NCI-H510A (cell line): ENCODE data around the gene RFTN2.
"Not testable (repeated sequence)": the region's sequence is repeated elsewhere in the genome, so short reads cannot be mapped to it uniquely, and the experiment has no call there.

Experiments
- DNase-seq: peaks from one replicate; lab custom pipeline; 2025; lab: John Stamatoyannopoulos, UW

Gene RFTN2

DNA sequence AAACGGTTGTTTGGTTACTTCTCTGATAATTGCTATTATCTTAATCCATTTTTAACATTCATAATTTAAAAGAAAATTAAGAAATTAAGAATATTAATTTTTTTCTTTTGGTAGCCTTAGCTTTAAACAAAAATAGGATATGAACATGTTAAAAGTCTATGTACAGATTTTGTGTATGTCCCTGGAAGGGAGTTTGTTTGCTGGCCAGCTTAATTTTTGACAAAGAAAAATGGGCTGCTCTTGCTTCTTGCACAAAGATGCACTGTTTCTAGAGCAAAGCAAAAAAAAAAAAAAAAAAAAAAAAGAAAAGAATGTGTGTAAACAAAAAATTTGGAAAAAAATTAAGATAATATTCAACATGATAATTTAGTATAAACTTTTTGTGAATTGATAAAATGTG is 1.3 kb downstream of the RFTN2 start:
- no peak for DNase-seq

DNA sequence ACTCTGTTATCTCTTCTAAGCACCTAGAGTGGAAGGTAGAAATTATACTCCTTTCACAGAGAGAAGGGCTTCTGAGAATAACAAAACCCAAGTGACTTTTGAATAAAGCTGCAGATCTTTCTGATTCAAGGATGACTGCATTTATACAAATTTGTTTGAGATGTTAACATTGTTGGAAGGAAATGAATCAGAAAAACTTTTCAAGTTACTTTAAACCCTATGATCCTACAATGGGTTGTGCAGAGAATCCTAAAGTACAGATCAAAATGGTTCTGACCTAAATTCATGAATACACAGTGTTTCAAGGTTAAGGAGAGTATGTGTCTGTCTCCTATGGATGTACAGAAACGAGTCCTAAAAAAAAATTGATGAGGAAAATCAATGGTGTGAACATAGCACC is 1.8 kb downstream of the RFTN2 start:
- DNase-seq: no peak

DNA sequence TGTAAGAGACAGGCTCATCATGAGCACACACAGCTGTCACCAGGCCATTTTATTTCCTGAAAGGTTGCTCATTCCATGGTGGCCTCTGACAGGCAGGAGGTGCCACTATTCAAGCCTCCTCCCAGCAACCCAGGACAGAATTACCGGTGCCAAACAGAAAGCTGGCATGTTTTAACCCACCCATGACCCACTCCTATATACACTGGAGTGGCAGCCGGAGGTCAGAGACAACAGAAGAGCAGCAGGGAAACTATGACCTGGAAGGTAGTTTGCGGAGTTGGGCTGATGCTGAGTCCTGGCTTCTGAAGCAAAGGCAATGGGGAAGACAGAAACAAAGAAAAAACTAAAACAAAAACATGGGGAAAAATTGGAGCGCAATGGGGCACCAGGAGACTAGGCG is 2.3 kb downstream of the RFTN2 start:
- no peak for DNase-seq

DNA sequence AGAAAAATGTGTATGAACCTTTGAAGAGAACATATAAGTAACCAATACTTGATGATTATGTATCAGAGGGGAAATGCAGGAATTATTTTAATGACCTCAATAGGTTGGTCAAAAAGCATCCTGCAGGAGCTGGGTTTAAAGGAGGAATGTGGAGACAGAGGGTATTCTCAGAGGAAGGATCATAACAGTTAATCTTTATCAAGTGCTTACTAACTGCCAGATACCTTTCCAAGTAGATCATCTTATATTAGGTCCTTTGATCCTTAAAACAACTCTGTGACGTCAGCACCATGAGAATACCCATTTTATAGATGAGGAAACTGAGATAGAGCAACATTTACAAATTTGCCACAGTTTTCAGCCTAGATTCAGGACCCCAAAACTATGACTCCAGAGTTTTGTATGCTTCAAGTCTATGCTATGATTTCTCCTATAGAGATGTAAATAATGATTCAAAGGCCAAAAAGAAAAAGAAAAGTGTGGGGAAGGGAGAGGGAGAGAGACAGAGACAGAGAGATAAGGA is 3.0 kb downstream of the RFTN2 start:
- no peak for DNase-seq

DNA sequence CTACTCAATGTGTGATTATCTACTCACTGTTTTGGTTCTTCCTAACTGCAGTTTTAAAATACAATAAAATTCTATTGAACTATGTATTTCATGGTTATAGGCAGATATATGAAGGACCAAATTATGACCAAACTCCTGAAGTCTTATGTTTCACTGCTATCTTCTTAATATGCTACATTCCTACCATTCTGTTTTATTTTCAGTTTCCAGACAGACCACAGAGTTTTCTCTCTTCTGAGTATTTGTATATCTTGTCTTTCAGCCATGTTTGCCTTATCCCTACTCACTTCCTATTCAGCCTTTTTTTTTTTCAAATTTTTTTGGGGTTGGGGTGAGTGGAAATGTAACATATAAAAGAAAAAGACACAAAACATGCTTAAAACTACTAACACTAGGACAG is 6.3 kb downstream of the RFTN2 start:
- DNase-seq: no peak

DNA sequence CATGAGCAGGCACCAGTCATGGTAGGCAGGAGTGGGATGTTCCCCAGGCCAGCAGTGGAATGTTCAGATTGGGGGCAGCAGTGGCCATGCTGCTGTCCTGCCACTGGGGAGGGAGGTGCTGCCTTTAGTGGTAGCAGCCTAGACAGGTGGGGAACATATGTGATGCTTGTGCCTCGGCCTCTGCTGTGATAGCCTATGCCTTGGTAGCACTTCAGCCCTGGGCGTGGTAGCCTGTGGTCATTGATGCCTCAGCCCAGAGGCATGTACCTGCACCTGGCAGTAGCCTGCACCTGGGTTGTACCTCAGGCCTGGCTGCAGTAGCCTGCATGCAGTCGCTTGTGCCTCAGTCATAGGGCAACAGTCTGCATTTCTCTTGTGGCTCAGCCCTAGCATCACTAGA is 7.1 kb downstream of the RFTN2 start:
- no peak for DNase-seq

DNA sequence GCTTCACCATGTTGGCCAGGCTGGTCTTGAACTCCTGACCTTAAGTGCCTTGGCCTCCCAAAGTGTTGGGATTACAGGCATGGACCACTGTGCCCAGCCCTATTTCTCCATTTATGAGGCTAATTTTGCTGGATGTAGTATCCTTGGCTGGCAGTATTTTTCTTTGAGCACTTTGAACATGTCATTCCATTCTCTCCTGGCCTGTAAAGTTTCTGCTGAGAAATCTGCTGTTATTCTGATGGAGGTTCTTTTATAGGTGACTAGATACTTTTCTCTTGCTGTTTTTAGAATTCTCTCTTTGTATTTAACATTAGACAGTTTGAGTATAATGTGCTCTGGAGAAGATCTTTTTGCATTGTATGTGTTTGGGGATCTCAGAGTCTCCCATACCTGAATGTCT is 9.1 kb downstream of the RFTN2 start:
- no peak for DNase-seq

DNA sequence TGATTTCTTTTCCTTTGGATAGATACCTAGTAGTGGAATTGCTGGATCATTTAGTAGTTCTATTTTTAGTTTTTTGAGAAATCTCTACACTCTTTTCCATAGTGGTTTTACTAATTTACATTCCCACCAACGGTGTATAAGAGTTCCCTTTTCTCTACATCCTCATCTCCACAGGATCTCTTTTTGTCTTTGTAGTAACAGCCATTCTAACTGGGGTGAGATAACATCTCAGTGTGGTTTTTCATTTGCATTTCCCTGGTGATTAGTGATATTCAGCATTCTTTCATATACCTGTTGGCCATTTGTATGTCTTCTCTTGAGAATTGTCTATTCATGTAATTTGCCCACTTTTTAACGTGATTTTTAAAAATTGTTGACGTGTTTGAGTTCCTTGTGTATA is 13.8 kb downstream of the RFTN2 start:
- no peak for DNase-seq

DNA sequence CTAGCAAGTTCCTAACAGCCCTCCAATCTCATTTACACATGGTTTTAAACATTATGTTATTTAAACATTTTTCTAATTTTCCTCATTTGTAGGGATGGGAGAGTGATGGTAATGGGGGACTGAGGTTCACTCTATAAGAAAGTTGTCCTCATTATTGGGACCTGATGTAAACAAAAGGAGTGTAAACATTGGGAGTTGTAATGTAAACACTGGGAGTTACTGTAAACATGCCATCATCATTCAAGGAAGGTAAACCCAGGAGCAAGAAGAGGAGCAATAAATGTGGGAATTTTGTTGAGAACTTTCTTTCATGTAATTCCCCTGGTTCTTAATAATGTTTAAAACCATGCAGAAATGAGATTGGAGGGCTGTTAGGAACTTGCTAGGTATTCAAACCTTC is 17.8 kb downstream of the RFTN2 start:
- no peak for DNase-seq

DNA sequence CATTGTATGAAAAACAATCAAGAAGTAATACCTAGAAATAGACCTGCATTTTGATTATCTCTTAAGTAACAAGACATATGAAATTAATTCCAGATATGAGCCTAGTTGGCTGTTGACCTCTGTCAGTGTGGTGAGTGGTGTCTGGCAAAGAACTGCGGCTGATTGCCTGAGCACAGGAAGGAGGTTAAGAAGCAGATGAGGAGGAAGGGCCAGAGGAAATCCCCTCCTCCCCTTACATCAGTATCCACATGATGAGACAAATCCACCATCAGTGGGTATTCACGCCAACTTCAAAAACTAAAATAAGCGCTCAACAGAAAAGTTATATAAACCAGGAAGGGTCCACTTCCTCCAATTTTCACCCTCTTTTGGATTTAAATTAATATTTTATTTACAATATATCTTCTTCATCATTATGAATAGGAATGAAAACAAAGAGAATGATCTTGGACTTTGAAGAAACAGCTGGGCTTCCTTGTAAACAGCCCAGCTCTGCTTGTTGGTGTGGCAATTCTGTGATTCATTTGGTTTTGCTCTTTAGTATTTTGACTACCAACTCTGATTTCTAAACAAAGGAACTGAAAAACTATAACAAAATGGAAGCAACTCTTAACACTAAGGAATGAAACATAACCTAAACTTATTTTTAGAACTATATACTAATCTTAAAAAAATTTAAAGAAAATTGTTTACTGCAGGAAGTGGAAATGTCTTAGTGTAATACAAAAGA is 27.3 kb downstream of the RFTN2 start:
- no peak for DNase-seq

DNA sequence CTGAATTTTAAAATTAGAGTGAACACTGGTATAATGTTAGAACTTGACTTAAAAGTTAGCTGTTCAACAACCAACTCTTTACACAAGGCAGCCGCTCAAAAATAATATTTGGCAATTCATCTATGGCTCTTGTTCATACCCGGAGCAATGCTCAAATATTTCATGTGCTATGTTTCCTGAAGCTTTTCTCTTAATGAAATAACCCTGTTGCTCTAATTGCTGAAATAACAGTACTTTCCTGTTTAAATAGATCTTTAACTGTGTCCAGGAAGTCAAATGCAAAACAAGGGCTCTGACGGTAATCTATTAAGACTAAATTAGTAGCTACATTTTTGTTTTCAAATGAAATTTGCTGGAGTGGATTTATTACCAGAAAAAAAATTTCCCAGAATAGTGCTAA is 33.7 kb downstream of the RFTN2 start:
- no peak for DNase-seq

DNA sequence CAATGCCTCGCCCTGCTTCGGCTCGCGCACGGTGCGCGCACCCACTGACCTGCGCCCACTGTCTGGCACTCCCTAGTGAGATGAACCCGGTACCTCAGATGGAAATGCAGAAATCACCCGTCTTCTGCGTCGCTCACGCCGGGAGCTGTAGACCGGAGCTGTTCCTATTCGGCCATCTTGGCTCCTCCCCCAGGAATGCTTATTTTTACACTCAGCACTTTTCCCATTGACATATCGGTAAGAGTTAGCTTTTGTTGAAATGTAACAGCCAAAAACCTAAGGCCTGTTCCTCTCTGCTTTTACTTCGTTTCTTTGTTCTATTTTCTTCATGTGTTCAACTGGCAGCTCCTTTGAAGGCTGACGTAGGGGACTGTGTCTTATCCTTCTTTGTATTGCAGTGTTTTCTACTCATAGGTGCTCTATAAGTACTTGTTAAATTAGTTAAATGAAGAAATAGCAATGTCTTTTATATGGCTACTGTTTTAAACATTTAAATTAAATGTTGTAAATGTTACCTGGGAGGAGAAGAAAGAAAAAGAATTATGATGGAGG is 34.7 kb downstream of the RFTN2 start:
- DNase-seq: not testable (repeated sequence)

DNA sequence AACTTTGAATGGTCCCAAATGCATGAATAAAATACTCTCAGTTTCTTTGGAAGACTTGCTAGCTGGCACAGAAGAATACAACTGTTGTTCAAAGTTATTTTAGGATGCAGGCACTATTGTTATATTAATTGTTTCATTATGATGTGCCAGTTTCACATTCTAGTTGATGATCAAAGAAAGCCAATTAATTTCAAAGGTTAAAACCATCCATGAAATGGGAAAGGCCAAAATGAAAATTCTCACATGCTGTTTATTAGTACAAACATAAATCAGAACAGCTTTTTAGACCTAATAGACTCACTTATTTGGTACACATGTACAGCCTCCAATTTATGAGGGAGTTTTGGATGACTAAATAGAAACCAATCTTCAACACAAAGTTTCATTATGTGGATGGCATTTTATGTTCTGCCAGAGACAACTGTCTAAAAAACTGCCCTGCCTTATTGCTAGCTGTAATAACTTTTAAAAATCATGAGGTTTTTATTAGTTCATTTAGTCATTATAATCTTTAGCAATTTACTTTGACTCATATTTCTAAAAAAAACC is 42.2 kb downstream of the RFTN2 start:
- no peak for DNase-seq

DNA sequence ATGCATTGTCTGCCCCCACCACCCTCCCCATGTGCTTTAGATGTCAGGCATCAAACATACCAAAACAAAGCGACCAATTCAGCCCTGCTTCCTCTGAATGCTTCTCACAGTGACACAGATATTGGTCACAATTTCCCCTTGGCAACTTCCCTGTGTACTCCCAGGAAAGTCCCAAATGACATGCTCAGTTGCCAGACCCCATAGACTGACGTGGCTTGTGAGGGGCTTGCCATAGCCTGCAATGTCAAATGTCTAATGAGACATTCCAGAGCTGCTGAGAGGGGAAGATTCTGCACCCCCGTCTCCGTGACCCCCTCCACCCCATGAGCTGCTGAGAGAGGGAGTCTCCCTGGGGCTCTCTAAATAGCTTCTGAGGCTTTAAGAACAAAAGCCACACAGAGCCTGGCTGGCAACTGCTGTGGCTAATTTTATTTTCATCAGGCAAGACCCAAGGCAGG is 47.3 kb downstream of the RFTN2 start:
- no peak for DNase-seq

DNA sequence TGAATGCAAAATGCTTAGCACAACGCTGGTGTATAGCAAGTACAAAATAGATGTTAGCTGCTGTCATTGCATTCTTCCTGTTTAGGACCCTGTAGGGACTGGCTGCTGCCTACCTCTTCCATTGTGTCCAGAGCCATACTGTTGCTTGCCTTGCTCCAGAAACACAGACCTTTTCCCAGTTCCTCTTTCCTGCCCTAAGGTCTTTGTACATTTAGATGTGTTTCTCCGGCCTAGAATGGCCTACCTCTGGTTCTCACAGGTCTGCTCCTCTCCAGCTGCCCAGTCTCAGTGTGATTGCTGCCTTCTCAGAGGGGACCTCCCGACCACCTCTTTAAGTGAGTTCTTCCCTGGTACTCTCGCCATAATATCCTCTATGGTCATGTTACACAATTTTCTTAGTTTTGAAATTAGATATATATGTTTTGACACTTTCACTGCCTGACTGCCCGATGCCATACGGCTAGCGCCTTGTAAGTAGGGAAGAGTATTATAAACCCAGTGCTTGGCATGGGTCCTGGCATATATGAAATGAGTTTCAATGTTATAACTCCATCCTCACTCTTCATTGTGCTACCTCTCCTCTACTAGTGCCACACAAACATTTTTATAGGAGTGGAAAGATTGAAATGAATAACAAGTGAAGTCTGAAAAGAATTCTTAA is 48.3 kb downstream of the RFTN2 start:
- no peak for DNase-seq

DNA sequence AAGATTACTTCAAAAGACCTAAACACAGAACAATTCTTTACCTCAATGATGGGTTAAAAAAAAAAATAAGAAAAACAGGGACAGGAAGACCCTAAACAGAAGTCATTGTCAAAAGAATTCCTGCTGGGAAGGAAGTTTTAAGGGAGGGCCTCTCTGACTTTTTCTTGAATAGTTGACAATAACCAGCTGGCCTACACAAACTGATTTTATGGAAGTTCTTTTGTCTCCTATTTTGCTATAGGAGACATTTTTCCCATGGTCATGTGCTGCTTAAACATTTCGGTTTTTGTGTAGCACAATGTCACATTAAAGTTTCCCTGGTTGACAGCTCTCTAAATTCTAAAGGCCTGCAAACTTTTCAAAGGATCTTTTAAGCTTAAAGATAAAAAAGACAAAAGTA is 55.3 kb downstream of the RFTN2 start:
- no peak for DNase-seq

DNA sequence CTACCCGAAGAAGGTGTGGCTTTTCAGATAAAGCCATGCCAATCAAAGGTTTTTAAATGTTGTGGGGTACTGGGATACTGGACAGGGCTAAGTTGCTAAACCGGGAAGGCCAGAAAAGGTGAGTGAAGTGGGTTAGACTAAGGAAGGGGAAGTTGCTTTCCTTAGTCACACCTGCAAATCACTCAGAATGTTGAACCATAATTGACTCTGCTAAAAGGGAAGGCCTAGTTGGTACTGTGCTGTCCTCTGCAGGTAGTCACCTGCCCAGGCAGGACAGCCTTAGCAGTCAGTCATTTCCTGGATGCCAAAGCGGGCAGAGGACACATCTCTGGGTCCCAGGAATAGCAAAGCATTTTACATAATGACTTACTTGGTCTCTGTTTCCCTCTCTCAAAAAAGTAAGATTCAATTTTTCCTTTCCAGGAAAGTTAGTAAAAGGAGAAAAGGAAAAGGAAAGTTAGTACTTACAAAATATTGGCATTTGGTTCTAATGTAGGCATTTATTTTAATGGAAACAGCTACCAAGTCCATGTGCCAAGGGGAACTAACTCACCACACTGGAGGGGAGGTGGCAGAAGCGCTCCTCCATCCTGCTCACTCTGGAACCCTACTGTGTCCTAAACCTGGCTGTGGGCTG is 60.3 kb downstream of the RFTN2 start:
- peak; percentile 61 for DNase-seq

DNA sequence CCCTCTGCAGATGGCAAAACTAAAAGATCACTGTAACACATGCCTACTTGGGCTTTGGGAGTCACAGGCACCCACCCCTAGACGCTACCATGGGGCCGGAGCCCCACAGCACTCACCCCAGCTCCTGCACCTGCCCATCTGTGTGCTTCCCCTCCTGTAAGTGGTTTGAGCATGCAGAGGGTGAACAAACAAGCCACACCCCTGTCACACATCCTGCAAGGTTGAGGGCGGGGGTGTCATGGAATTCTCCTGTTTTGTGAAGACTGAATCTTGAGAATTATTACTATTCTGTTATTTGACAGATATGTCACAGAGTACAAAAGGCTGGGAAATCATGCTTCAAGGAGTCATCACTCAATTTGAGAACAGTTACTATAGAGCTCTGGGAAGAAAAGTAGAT is 60.9 kb downstream of the RFTN2 start:
- DNase-seq: peak; percentile 52

DNA sequence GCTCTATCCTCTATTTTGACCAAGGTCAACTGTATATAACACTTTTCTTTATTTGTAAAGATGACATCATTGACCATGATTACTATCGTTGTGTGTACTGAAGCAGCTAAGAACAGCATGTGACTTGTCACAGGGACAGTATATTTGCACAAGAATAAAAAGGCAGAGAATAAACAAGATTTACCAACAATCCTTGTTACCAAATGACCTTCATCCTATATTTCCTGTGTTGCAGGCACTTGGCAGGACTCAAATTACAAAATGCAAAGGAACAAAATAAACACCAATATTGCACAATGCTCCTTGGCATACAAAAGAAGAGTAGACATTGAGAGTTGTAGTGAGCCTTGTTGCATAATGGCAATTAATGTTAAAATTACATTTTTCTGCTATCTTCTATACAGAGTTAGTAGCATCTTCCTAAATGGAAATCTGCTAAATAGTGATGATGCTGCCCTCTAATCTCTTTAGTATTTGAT is 61.8 kb downstream of the RFTN2 start:
- DNase-seq: peak; percentile 66

DNA sequence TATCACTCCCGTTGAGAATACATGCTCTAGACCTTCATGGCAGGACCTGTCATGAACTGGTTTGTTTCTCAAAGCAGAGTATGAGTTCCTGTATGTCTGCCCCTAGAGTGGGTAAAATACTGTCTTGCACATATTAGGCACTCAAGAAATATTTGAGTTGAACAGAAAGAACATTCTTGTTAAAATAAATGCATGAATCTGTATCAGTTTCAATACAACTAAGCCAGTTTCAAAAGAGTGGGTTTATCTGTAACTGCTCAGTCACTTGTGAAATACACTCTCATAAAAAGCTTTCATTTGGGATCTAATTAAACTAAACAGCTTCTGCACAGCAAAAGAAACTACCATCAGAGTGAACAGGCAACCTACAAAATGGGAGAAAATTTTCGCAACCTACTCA is 69.2 kb downstream of the RFTN2 start:
- no peak for DNase-seq

DNA sequence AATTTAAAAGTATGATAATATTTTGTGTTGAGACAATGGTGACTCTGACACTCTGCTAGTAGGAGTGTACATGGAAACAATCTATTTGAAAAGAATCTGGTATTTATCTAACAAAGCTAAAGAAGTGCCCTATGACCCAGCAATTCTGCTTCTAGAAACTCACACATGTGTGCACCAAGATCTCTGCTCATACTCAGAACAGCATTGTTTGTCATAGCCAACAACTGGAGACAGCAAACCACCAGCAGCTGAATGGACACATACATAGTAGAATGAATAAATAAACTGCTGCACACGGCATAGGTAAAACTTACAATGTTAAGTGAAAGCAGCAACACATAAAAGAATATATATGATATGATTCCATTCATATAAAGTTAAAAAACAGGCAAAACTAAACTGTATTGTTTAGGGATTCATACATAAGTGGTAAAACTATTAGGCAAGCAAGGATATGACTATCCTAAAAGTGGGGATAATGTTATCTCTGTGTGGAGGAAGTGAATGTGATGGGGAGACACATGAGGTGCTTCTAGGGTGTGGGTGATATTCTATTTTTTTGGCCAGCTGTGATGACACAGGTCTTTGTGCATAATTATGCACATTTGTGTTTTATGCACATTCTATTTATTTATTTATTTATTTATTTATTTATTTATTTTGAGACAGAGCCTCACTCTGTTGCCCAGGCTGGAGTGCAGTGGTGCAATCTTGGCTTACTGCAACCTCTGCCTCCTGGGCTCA is 71.1 kb downstream of the RFTN2 start:
- DNase-seq: no peak

DNA sequence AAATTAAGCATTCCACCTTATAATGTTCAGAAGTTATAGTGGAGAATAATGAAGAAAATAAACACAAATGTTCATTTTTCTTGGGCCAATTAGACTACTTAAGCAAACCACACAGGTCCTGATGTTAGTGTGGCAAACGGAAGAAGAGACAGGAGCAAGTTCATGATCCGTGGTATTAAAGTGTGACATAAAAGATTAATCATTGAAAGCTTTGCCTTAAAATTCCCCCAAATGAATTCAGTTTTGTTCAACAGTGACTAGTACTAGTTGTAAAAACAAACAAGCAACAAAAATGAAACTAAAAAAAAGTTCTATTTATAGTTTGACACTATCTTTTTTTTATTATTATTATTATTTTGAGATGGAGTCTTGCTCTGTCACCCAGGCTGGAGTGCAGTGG is 73.7 kb downstream of the RFTN2 start:
- no peak for DNase-seq
